Ovary (tissue), 9 donors: Measurements from ENCODE around the gene UIMC1. TPM values are rescaled to one million over a fixed set of nuclear protein-coding genes. Genes with fewer than 3 reads are reported as not detected.

Source experiments
- DNase-seq, 5 donors: peaks; one replicate each; pipeline ENCODE4 v3.0.0-alpha.2; 2019 to 2020
- H3K27ac ChIP-seq, 2 donors: fragments of 200-600 bp; one replicate each; pipeline versions ENCODE4 v1.5.1 to v1.8.0; 2019 to 2022
- H3K27me3 ChIP-seq: fragments of 200-600 bp; one replicate; pipeline ENCODE4 v1.8.0; 2022
- H3K36me3 ChIP-seq: fragments of 200-600 bp; sonication (generic); one replicate; pipeline ENCODE4 v1.5.1; 2019
- H3K4me1 ChIP-seq: one replicate; pipeline ENCODE4 v1.8.1; 2013; ENCODE audit warnings: mild to moderate bottlenecking, moderate library complexity; ENCODE audit not compliant: insufficient read depth
- H3K4me3 ChIP-seq: fragments of 200-600 bp; sonication (generic); one replicate; pipeline ENCODE4 v1.5.1; 2017
- H3K9me3 ChIP-seq, 2 donors: fragments of 200-600 bp in 1 of 2; sonication (generic) in 1 of 2; one replicate each; pipeline versions ENCODE4 v1.5.1 to v1.8.1; 2013 to 2019; ENCODE audit warnings: mild to moderate bottlenecking in 1 of 2, moderate library complexity in 1 of 2
- EP300 ChIP-seq: sonication (generic); formaldehyde crosslinking; IDR thresholded peaks from one replicate; pipeline ENCODE4 v1.6.1; 2017; ENCODE audit warnings: antibody characterized with exemption
- POLR2A ChIP-seq: fragments of 450-650 bp; IDR thresholded peaks from one replicate; pipeline ENCODE4 v1.6.1; 2017; ENCODE audit warnings: antibody characterized with exemption, mild to moderate bottlenecking, moderate library complexity
- WGBS, 3 donors: extraction: QIAGEN DNeasy Blood & Tissue Kit in 1 of 3; methylation state at CpG; one replicate each; pipeline versions ENCODE4 v1.1.5 to v1.1.7; 2013 to 2017; 5-methylcytosine and 5-hydroxymethylcytosine counted together
- intact Hi-C, 4 donors: fragments of 100-400 bp; cut with DNase I; formaldehyde crosslinking; loops; one replicate each; pipeline versions ENCODE4 v1.11.0 to v1.15.1; 2022 to 2023
- polyA plus RNA-seq, 2 donors: library from polyadenylated mRNA; stranded (reverse); fragments of 200-250 nt in 1 of 2; fragments of 350-450 nt in 1 of 2; fragmentation: Illumina TruSeq in 1 of 2; extraction: RNeasy Lipid Tissue Mini Kit (QIAGEN cat#74804) in 1 of 2; gene quantifications; one replicate each; pipeline ENCODE4 v1.2.3, GENCODE V29; 2013 to 2014
- total RNA-seq, 7 donors: library from RNA; depleted of rRNA in 2 of 7; stranded (reverse); fragments of >200 nt in 2 of 7; fragmentation: NEBNext Ultra II Directional in 3 of 7; extraction: Animal tissue kit (Norgen Biotek cat#: 25700) in 3 of 7; gene quantifications; one replicate each; pipeline versions ENCODE4 v1.1.0 to v1.2.4, GENCODE V29; 2016 to 2023
- TF ChIP-seq, protein P1 (sequence below), 3 donors: fragments of 450-650 bp in 2 of 3; fragments of 200-600 bp in 1 of 3; IDR thresholded peaks; one replicate each; pipeline versions ENCODE4 v1.5.1 to v1.8.0; 2016 to 2022; ENCODE audit warnings: antibody characterized with exemption in 3 of 3, mild to moderate bottlenecking in 1 of 3
- donor health status: DM: no; HTN: no; CAD: no; lungs with moderate emphysema.
- donor health status: DM: no; HTN: no; CAD: no.
- donor health status: Bipolar disorder and iron deficiency.
- donor health status: DM: yes; HTN: yes; CAD: no.
- donor health status: DM: no; HTN: no; CAD: no.
- donor health status: DM: yes; HTN: yes; CAD: no.

Gene UIMC1
- total and polyA plus RNA-seq, 9 donors: 34.9 to 80.2 (median 49.5) TPM

GRCh38 chr5:176887252-176887849 is 119.2 kb downstream of the UIMC1 start:
- no peaks in the 10 kb centered on the region for H3K9me3 ChIP-seq
- H3K4me3 ChIP-seq: no peak overlapping the region
- no peaks in the 10 kb centered on the region for H3K4me1 ChIP-seq
- H3K27ac ChIP-seq: no peak overlapping the region
- no peaks in the 10 kb centered on the region for H3K27me3 ChIP-seq
- H3K36me3 ChIP-seq: no peaks in the 10 kb centered on the region
- WGBS, 3 donors: 89 to 91% (median 91%) methylated on average over 28 of the region's 28 CpGs
- intact Hi-C loops: no loop called here
- peak in 1 of 5 donors; percentile 17 for DNase-seq
- TF ChIP-seq POLR2A: no peak
- TF ChIP-seq EP300: no peak

- no peaks in the 10 kb centered on the region for H3K36me3 ChIP-seq
- no peak overlapping the region for H3K27ac ChIP-seq
- 85 to 89% (median 87%) methylated on average over 13 of the region's 13 CpGs for WGBS, 3 donors
- no peak overlapping the region for H3K4me3 ChIP-seq
- intact Hi-C loops: no loop called here
- DNase-seq: peak in 1 of 5 donors; percentile 11
- H3K4me1 ChIP-seq: no peaks in the 10 kb centered on the region
- no peaks in the 10 kb centered on the region for H3K9me3 ChIP-seq
- no peaks in the 10 kb centered on the region for H3K27me3 ChIP-seq
- TF ChIP-seq POLR2A (no peak), EP300 (no peak)
- TF ChIP-seq, protein P1, sequence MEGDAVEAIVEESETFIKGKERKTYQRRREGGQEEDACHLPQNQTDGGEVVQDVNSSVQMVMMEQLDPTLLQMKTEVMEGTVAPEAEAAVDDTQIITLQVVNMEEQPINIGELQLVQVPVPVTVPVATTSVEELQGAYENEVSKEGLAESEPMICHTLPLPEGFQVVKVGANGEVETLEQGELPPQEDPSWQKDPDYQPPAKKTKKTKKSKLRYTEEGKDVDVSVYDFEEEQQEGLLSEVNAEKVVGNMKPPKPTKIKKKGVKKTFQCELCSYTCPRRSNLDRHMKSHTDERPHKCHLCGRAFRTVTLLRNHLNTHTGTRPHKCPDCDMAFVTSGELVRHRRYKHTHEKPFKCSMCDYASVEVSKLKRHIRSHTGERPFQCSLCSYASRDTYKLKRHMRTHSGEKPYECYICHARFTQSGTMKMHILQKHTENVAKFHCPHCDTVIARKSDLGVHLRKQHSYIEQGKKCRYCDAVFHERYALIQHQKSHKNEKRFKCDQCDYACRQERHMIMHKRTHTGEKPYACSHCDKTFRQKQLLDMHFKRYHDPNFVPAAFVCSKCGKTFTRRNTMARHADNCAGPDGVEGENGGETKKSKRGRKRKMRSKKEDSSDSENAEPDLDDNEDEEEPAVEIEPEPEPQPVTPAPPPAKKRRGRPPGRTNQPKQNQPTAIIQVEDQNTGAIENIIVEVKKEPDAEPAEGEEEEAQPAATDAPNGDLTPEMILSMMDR (IDR thresholded peaks at IDR 0.05): no peak
Observed at GRCh38 chr5:176886336-176887251, 120.0 kb downstream of the UIMC1 start.

- H3K27me3 ChIP-seq: no peaks in the 10 kb centered on the region
- H3K27ac ChIP-seq: no peak overlapping the region
- H3K4me3 ChIP-seq: no peak overlapping the region
- no peak for DNase-seq
- intact Hi-C loops: no loop called here
- WGBS, 3 donors: 49 to 54% (median 50%) methylated on average over 4 of the region's 4 CpGs
- H3K9me3 ChIP-seq: no peaks in the 10 kb centered on the region
- H3K36me3 ChIP-seq: no peaks in the 10 kb centered on the region
- H3K4me1 ChIP-seq: no peaks in the 10 kb centered on the region
- TF ChIP-seq, protein P1 (IDR thresholded peaks at IDR 0.05): no peak
- TF ChIP-seq POLR2A (no peak), EP300 (no peak)
Observed at GRCh38 chr5:176884571-176884890, 122.0 kb downstream of the UIMC1 start.

DNA sequence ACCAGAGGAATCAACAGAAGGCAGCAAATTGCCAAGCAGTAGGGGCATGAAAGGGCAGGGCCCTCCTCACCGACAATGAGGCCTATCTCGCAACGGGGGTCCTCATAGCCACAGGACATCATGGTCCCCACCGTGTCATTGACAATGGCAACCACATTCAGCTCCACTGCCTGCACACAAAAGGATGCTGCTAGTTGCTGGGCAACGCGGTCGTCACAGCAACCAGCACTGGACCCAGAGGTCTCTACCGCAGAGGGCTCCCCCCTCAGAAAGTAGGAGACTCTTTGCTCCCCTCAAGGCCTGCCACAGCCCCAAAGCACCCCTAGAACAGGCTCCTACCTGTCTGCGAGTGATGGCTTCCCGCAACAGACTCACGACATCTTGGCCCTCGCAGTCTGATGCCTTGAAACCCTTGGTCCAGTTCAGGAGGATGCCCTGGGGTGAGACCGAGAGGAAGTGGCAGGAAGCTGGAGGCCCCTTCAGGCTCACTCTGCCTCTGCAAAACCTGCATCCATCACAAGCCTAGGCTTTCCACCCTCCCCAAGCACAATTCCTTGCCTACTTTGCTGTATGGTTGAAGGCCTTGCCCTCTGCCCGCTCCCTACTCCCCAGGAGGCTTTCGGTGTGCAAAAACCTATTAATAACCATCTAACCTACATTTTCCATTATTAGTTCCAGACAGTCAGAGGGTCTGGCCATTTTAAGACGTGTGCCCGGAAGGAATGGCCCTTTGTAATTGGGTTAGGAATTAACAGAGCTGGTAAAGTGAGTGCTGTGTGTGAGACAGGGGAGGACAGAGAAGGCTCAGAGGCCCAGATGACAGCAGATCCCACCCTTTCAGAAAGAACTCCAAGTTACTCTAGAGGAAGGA is 122.6 kb downstream of the UIMC1 start:
- Histone ChIP-seq H3K4me3 (no peak overlapping the region), H3K36me3 (no peaks in the 10 kb centered on the region), H3K27ac (no peak overlapping the region), H3K27me3 (no peaks in the 10 kb centered on the region), H3K4me1 (no peaks in the 10 kb centered on the region), H3K9me3 (no peaks in the 10 kb centered on the region)
- TF ChIP-seq POLR2A: no peak
- TF ChIP-seq EP300: no peak
- TF ChIP-seq, protein P1 (IDR thresholded peaks at IDR 0.05): no peak
- intact Hi-C loops: no loop called here
- 83 to 90% (median 87%) methylated on average over 17 of the region's 17 CpGs for WGBS, 3 donors
- DNase-seq: no peak
